ENCODE measurements around the gene SERAC1.
"Not testable (repeated sequence)": the region's sequence is repeated elsewhere in the genome, so short reads cannot be mapped to it uniquely, and the experiment has no call there.

Gene SERAC1

DNA sequence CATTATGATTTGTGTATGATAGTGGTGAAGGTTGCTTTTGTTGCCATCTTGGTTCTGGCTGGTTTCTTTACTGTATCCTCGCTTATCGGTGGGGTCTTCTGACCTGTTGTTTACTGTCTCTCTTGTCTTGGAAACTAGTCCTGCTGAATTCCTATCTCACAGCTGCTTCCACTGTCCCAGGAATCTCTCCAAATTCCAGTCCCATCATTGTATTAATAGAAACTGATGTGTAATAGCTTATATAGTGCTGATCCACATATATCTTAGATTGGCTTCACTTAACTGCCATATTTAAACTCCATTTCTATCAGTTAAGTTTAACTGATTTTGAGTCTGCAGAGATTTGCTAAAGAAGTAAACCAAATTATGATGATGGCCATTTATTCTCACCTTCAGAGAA, 6.0 kb upstream of the SERAC1 start:
- no peak for DNase-seq

DNA sequence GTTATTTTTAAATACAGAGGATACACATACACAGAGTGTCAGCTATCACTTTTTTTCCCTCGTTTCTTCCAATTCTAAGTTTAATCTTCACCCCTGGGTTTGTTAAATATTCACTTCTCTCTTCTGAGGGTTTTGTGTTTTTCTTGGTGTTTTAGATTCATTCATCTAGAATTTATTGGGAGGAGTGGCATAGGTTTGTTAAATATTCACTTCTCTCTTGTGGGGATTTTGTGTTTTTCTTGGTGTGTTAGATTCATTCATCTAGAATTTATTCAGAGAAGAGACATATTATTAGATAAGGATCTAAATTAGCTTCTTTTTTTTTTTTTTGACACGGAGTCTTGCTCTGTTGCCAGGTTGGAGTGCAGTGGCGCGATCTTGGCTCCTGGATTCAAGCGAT, 3.9 kb upstream of the SERAC1 start:
- no peak for DNase-seq

DNA sequence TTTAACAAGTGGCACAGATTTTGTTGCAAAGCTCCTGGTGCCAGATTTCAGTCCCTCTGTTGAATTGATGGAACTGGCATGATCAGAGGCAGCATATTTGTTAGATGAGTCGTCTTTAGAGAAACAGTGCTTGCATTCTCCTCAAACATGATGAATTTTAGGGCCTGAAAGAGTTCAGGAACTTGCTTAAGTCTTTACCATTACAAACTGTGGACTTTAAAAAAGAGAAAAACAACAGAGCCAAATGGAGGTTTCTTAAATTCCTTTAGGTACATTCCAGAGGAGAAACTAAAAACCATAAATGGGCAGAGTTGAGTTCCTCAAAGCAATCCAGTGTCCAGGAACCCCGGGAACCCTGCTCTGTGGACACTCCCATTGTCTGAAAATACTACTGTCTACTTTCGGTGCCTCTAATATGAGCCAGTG, 2.6 kb upstream of the SERAC1 start:
- no peak for DNase-seq

DNA sequence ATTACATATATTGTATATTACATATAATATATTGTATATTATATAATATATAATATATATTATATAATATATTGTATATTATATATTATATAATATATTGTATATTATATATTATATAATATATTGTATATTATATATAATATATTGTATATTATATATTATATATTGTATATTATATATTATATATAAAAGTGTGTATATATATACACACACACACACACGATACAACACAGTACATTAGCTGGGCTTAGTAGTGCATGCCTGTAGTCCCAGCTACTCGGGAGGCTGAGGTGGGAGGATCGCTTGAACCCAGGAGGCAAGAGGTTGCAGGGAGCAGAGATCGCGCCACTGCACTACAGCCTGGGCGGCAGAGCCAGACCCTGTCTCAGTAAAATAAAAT, 1.6 kb upstream of the SERAC1 start:
- DNase-seq, result not testable (repeated sequence)

DNA sequence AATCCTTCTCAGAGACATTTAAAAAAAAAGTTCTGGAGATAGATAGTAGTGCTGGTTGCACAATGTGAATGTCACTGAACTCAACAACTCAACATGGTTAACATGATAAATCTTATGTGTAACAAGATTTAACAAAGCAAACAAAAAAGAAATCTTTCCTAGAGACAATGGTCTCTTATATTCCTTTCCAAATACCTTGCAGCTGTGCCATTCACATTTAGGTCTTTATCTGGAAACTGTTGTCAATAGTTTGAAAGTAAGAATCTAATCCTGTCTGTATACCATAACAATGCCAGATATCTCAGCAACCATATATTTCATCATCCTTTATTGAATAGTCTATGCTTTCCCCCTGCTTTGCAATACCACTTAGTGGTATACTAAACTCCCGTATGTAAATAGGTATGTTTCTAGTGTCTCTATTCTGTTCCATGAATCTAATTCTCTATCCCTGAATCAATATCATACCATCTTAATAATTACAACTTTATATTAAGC, 2.1 kb downstream of the SERAC1 start:
- DNase-seq, result no peak

DNA sequence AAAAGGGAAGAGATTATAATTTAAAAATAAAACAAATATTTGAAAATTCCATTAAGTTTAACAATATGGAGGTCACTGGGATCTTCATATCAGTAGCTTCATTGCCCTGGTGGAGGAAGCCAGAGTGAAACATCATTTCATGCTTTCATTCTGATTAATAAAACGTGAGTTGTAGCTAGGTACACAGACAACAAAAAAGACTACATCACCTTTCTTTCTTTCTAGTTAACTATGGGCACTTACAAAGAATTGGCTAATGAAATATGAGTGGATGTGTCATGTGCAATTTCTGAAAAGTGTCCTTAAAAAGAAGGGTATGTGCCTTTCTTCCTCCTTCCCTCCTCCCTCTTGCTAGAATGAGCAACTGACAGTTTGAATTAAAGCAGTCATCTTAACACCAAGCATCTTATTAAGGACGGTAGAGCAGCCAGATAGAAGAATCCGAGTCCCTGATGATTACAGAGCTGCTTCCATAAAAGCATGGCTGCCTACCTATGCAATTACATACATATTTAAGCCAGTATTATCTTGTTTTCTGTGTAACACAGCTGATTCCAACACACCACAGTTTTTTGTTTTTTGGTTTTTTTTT, 3.4 kb downstream of the SERAC1 start:
- DNase-seq, result no peak

DNA sequence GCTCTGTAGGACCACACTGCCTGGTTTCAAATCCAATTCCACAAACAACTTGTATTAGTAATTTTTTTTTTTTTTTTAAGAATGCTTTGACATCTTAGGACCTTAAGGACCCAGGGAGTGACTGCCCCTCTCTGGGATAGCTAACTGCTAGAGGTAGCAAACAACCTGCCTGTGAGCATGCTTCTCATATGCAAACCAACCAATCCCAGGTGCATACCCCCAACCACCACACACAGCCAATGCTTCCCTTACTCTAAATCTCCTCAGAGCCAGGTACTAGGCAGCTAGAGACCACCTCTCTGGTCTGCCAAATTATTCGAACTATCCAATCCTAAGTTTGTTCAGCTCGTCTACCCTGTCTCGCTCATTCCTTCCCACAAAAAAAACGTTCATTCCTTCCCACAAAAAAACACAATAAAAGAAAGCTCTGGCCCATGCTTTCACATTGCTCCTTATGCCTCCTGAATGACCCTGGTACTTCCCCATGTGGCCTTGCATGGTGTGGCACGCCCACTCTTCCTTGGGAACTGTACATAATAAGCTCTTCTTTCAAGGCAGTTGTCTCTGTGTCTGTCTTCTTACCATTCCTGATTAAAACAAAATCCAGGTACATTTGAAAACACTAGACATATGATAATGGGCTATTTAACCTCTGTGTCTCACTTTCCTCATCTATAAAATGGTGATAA, 6.4 kb downstream of the SERAC1 start:
- DNase-seq, result no peak

DNA sequence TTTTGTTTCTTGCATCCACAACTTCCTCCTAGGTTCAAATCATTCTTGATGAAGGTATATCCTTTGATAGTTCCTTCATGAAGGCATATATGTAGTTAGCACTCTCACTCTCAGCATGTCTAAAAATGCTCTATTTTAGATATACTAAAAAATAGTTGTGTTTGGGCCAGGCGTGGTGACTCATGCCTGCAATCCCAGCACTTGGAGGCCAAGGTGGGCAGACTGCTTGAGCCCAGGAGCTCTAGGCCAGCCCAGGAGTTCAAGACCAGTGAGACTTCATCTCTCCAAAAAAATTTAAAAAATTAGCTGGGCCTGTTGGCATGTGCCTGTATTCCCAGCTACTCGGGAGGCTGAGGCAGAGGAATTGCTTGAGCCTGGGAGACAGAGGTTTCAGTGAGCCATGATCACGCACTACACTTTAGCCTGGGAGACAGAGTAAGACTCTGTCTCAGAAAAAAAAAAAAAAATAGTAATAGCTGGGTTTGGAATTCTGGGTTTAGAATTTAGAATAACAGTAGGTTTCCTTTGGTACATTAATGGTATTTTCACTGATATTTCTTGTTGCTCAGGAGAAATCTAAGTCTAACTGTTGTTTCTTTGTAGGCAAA, 7.0 kb downstream of the SERAC1 start:
- no peak for DNase-seq

DNA sequence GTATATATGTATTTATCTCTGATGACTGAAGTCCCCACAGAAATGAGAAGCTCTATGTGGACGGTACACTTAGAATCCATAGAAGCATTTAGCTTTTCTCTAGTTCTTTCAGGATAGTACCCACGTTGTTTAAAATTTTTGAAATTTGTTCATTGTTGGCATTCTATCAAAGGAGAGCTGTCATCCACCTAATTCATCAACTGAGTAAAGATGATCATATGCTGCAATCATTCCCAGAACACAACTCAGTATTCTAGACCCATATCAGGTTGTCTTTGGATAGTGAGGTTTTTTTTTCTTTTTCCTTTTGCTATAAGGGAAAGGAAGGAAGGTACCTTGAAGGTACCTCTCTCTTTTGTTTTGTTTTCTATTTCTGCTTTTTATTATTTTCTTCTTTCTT, 9.3 kb downstream of the SERAC1 start:
- no peak for DNase-seq

DNA sequence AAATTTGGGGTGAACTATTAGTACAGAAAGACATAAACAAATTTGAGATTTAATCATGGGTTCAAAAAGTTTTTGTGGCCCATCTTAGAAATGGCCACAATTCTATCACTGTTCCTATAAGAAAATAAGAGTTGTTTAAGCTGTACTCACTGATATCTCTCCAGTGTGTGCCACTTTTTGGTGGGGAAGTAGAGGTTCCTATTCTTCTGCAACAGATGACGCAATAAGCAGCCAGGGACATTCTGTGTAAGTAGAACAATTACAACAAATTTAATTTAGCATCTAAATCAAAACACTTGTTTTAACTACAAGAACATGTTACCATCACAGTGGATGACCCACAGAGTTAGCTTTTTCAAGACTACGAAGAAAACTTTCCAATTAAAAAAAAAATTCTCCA, 9.9 kb downstream of the SERAC1 start:
- no peak for DNase-seq

DNA sequence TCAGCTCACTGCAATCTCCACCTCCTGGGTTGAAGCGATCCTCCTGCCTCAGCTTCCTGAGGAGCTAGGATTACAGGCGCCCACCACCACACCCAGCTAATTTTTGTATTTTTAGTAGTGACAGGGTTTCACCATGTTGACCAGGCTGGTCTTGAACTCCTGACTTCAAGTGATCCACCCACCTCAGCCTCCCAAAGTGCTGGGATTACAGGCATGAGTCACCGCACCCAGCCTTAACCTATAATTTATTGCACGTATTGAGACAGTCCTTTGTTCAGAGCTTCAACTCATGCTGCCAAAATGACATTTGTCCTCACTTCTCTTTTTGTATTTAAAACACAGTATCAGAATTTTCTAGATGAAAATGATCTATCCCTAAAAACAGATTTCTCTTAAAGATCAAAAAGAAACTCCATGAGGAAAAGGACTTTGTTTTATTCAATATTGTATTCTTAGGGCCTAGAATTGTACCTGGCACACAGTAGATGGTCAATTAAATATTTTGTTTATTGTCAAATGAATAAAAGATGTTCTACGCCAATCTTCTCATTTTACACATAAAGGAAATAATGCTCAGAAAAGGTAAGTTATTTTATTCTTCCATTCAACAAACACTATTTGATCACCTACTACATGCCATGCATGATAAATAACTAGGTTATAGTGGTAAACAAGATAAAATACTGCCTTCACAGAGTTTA, 10.8 kb downstream of the SERAC1 start:
- DNase-seq, result no peak

DNA sequence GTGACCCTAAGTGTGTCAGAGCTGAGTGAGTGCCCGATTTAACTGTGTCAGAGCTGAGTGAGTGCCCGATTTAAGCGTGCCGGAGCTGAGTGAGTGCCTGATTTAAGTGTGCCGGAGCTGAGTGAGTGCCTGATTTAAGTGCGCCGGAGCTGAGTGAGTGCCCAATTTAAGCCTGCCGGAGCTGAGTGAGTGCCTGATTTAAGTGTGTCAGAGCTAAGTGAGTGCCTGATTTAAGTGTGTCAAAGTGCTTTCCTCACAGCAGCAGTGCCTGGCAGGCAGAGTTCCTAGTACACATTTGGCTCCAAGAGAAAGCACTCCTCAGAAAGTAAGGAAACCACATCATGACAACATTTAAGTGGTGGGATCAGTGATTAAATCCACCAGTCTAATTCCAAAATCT, 13.2 kb downstream of the SERAC1 start:
- no peak for DNase-seq

DNA sequence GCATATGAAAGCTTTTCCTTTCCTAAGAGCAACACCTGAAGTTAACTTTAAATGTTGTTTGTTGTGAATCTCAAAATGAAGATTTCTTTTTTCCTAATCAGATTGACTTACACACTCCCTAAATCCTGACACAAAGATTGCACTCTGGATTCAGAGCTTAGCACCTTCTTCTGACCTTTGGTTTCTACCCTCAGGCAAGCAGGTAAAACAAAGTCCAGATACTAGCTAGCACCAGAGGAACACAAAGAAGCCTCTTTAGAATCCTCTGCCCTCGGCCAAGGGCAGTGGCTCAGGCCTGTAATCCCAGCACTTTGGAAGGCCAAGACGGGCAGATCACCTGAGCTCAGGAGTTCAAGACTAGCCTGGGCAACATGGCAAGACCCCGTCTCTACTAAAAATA, 14.5 kb downstream of the SERAC1 start:
- DNase-seq, result no peak

DNA sequence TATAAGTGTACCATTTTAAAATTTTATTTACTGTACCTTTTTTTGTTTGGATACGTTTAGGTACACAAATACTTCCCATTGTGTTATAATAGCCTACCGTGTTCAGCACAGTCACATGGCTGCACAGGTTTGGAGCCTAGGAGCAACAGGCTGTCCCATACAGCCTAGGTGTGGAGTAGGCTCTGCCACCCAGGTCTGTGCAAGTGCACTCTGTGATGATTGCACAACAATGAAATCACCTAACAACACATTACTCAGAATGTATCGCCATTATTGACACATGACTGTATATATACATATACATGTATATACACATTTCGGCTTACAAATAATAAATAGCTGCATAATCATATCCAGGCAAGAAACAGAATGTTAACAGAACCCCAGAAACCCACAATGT, 15.4 kb downstream of the SERAC1 start:
- DNase-seq, result no peak

DNA sequence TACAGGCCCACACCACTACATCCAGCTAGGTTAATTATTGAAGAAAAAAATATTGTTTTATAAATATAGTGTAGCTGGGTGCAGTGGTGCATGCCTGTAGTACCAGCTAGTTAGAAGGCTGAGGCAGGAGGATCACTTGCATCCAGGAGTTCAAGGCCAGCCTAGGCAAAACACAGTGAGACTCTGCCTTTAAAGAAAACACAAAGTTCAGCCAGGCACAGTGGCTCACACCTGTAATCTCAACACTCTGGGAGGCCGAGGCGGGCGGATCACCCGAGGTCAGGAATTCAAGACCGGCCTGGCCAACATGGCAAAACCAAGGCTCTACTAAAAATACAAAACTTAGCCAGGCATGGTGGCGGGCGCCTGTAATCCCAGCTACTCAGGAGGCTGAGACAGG, 16.0 kb downstream of the SERAC1 start:
- not testable (repeated sequence) for DNase-seq

DNA sequence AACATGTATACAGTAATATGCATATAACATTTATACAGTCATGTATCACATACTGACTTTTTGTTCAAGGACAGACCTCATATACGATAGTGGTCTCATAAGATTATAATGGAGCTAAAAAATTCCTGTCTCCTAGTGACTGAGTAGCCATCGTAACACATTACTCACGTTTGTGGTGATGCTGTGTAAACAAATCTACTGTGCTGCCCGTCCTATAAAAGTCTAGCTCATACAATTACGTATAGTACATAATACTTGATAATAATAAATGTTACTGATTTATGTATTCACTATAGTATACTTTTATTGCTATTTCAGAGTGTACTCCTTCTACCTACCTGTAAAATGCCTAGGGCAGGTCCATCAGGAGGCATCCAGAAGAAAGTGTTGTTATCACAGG, 17.4 kb downstream of the SERAC1 start:
- DNase-seq, result no peak

DNA sequence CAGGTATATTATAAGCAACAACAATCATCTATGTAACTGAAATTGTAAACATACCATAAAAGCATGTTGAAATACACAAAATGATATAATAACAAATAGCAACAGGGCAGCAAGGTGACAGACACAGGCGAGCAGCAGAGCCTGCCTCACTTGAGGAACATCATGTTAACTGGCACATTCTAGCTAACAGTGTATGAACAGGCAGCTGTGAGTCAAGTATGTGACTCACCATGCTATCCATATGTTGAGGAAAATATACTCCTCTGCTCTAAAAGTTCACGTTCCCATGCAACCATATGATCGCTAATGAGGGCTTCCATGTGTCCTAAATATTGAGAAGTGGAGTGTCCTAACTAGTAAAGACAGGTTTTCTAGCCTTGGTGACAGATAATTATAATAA, 18.4 kb downstream of the SERAC1 start:
- DNase-seq, result no peak

DNA sequence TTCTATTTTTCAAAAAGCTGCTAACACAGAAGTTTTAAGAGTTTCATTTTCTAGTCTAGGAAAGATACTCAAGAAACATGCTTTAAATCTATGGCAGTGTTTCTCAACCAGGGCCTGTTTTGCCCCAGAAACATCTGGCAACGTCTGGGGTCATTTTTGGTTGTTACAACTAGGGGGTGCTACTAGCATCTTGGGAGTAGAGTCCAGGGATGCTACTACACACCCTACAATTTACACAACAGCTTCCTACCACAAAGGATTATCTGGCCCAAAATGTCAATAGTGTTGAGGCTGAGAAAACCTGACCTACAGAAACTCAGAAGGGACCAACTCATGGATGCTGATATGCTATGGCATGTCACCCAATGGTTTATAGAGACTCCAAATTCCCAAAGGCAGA, 24.4 kb downstream of the SERAC1 start:
- DNase-seq, result no peak

DNA sequence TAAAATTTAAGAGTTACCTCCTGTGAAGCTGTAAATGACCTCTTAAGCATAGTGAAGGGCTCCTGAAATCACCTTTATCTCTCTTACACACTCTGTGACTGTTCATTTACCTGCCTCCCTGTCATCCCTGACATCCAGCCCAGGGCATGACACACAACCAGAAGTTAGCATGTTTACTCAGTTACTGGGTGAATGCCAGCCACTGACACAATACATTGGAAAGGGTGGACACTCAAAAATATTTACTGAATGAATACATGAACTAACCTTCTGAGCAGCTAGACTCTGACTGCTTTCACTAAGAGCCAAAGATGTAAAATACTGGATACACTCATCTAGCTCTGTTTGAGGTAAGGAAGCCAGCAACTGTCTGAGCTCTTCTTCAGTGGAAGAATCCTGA, 25.3 kb downstream of the SERAC1 start:
- DNase-seq, result no peak

DNA sequence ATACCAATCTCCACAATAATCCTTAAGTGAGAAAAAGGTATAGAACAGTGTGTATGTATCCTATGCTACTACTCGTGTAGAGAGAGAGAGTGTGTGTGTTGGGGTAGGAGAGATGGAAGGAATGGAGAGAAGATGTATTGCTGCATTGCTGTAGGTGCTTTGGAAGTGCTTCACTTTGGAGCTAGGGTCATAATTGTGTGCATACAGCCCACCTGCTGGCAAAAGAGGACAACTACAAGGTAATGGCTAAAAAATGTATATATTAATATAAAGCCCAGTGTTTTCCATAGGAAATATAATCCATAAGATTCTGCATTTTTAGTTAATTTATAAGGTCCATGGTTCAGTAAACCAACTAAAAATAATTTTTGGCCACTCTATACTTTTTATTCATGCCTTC, 36.1 kb downstream of the SERAC1 start:
- DNase-seq, result no peak

DNA sequence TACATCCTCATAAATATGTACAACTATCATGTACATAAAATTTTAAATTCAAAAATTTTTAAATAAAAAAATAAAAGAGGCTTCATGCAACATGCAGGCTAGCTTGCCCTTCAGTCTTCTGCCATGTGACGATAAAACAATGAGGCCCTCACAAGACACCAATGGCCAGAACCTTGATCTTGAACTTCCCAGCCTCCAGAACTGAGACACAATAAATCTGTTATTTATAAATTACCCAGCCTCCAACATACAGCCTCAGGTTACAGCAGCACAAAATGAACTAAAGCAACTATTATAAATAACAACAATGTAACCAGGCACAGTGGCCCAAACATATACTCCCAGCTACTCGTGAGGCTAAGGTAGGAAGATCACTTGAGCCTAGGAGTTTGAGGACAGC, 42.8 kb downstream of the SERAC1 start:
- DNase-seq, result no peak

DNA sequence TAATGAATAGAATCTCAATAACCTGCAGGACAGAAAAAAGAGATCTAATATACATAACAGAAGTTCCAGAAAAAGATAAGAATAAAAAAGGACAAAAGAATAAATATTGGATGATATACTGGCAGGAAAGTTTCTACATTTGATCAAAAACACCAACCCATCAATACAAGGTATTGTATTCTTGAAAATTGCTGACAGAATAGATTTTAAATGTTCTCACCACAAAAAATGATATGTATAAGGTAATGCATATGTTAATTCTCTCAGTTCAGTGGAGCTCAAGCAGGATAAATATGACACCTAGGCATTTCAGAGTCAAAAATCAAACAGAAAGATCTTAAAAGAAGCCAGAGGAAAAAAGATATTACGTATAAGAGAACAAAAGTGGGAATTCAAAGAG, 43.8 kb downstream of the SERAC1 start:
- no peak for DNase-seq

DNA sequence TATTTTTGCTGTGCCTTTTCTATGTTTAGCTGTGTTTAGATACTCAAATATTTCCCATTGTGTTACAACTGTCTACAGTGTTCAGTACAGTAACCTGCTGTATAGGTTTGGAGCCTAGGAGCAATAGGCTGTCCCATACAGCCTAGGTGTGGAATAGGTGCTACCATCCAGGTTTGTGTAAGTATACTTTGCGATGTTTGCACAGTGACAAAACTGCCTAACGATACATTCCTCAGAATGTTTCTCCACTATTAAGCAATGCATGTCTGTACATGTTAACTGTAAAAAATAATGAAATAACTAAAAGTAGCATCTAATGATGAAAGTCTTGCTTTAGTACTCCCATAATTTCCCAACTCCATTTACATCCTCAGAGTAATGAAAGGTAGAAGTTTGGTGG, 46.0 kb downstream of the SERAC1 start:
- no peak for DNase-seq

DNA sequence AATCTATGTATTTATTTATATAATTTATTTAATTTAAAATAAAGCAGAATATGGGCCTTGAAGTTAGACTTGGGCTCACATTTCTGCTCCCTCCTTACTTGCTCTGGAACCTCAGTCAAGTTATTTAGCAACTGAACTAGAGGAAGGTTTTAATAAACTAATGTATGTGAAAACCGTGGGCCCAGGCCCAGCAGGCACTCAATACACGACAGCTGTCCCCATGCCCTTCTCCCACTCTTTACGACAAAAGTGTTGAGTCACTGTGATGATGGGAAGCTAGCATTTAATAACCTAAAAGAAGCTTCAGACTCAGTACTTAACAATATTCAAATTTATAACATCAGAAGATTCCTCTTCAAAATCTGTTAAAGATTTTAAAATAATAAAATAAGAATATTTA, 46.7 kb downstream of the SERAC1 start:
- no peak for DNase-seq
